Measurements from ENCODE around the gene EPHA7.

Gene EPHA7

DNA sequence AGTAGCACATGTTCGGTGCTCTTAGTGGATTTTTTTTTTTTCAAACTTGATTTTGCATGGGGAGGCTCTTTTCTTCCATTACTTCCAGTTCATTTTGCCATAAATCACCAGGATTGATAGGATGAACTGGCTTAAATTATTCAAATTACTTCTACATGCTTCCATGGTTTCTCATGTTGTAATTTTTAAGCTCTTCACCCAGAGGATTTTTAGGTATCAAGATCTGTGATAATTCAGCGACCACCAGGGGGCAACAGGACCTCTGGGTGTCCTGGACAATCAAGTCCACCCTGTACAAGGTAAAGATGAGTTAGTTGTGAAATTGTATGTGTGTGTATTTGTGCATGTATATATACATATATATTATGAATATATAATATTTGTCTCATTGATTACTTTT is 4.2 kb upstream of the EPHA7 start:
- Histone ChIP-seq H4K91ac (ENCODE audit: low read length) (no peak overlapping the region), H2BK15ac (ENCODE audit: low read depth, poor library complexity, severe bottlenecking) (no peak overlapping the region), H3K9ac (ENCODE audit: low read length) (no peak overlapping the region), H3K27me3 (ENCODE audit: control insufficient read depth in 1 of 2, insufficient read depth in 1 of 2, low read length in 2 of 2) (peaks cover 0 to 37% of the 10 kb centered on the region in 2 experiments), H2AK5ac (ENCODE audit: low read length, severe bottlenecking) (no peak overlapping the region), H3K27ac (ENCODE audit: low read length, poor library complexity, severe bottlenecking) (no peak overlapping the region), H2AFZ (ENCODE audit: low read depth, low read length) (no peak overlapping the region), H3K9me3 (ENCODE audit: control insufficient read depth, low read length) (no peaks in the 10 kb centered on the region), H2BK5ac (ENCODE audit: low read depth, low read length, poor library complexity, severe bottlenecking) (no peak overlapping the region), H3K23ac (ENCODE audit: low read length in 2 of 2) (no peak overlapping the region), H3K14ac (ENCODE audit: low read length in 2 of 2) (no peak overlapping the region), H3K4me1 (ENCODE audit: control insufficient read depth, insufficient read depth, low read depth, low read length) (no peaks in the 10 kb centered on the region), H3K4ac (ENCODE audit: low read depth in 1 of 2, low read length in 2 of 2) (no peak overlapping the region), H2BK12ac (ENCODE audit: low read length in 2 of 2) (no peak overlapping the region), H4K8ac (ENCODE audit: low read length) (no peak overlapping the region), H2BK120ac (ENCODE audit: low read depth, low read length) (no peak overlapping the region), H3K18ac (ENCODE audit: low read depth in 1 of 2, low read length in 2 of 2) (no peak overlapping the region), H3K36me3 (ENCODE audit: control insufficient read depth in 1 of 2, insufficient read depth in 2 of 2, low read depth in 1 of 2, low read length in 2 of 2) (peaks cover 0 to 4% of the 10 kb centered on the region in 2 experiments), H3K79me1 (replicated peaks; ENCODE audit: low read length, poor library complexity, severe bottlenecking) (peaks cover 2% of the 10 kb centered on the region), H3K4me2 (ENCODE audit: low read length, poor library complexity, severe bottlenecking) (no peak overlapping the region), H3K4me3 (ENCODE audit: insufficient read depth in 1 of 2, low read depth in 1 of 2, low read length in 2 of 2) (no peak overlapping the region)
- WGBS: 0% methylated on average over 1 of the region's 2 CpGs
- peak; percentile 70 for DNase-seq

- Histone ChIP-seq H2BK15ac (ENCODE audit: low read depth, poor library complexity, severe bottlenecking) (no peak overlapping the region), H2AFZ (ENCODE audit: low read depth, low read length) (no peak overlapping the region), H2BK12ac (ENCODE audit: low read length in 2 of 2) (no peak overlapping the region), H3K23ac (ENCODE audit: low read length in 2 of 2) (no peak overlapping the region), H3K14ac (ENCODE audit: low read length in 2 of 2) (no peak overlapping the region), H3K4ac (ENCODE audit: low read depth in 1 of 2, low read length in 2 of 2) (no peak overlapping the region), H3K9ac (ENCODE audit: low read length) (peak overlapping the region; percentile 51), H3K4me3 (ENCODE audit: insufficient read depth in 1 of 2, low read depth in 1 of 2, low read length in 2 of 2) (peak overlapping the region in 1 of 2 experiments; percentile 85), H3K27ac (ENCODE audit: low read length, poor library complexity, severe bottlenecking) (peak overlapping the region; percentile 92), H2AK5ac (ENCODE audit: low read length, severe bottlenecking) (no peak overlapping the region), H3K27me3 (ENCODE audit: control insufficient read depth in 1 of 2, insufficient read depth in 1 of 2, low read length in 2 of 2) (peaks cover 0 to 66% of the 10 kb centered on the region in 2 experiments), H3K36me3 (ENCODE audit: control insufficient read depth in 1 of 2, insufficient read depth in 2 of 2, low read depth in 1 of 2, low read length in 2 of 2) (peaks cover 0 to 11% of the 10 kb centered on the region in 2 experiments), H2BK120ac (ENCODE audit: low read depth, low read length) (no peak overlapping the region), H3K9me3 (ENCODE audit: control insufficient read depth, low read length) (no peaks in the 10 kb centered on the region), H3K79me1 (replicated peaks; ENCODE audit: low read length, poor library complexity, severe bottlenecking) (peaks cover 2% of the 10 kb centered on the region), H2BK5ac (ENCODE audit: low read depth, low read length, poor library complexity, severe bottlenecking) (no peak overlapping the region), H4K8ac (ENCODE audit: low read length) (no peak overlapping the region), H3K18ac (ENCODE audit: low read depth in 1 of 2, low read length in 2 of 2) (no peak overlapping the region), H3K4me2 (ENCODE audit: low read length, poor library complexity, severe bottlenecking) (peak overlapping the region; percentile 20), H3K4me1 (ENCODE audit: control insufficient read depth, insufficient read depth, low read depth, low read length) (no peaks in the 10 kb centered on the region), H4K91ac (ENCODE audit: low read length) (no peak overlapping the region)
- DNase-seq: no peak
- 1% methylated on average over 10 of the region's 14 CpGs for WGBS
Measured at GRCh38 chr6:93420163-93420795, 920 bp upstream of the EPHA7 start.

- peak overlapping the region; percentile 33 to 76 for H3K18ac ChIP-seq (ENCODE audit: low read depth in 1 of 2, low read length in 2 of 2)
Measured at GRCh38 chr6:93418408-93419303, 703 bp downstream of the EPHA7 start.

DNA sequence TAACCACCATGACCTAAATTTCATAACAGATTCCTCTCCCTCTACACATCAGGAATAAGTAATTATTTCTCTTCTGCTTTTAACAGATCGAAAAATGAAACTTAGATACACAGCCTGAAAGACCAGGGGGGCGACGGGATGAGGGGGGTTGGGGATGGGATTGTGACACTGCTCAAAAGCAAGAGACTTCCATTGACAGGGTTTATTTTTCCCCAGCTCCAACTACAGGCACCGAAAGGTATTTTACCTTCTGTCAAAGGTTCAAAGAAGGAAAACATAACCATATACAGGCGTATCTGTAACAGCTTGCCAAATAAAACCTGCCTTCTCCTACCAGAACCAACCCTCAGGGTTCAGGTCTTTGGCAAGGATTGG is 1.3 kb downstream of the EPHA7 start:
- Histone ChIP-seq H3K4me2 (ENCODE audit: low read length, poor library complexity, severe bottlenecking) (peak overlapping the region; percentile 74), H3K27me3 (ENCODE audit: control insufficient read depth in 1 of 2, insufficient read depth in 1 of 2, low read length in 2 of 2) (peaks cover 0 to 67% of the 10 kb centered on the region in 2 experiments), H3K14ac (ENCODE audit: low read length in 2 of 2) (no peak overlapping the region), H3K4me3 (ENCODE audit: insufficient read depth in 1 of 2, low read depth in 1 of 2, low read length in 2 of 2) (peak overlapping the region; percentile 85 to 98), H2BK120ac (ENCODE audit: low read depth, low read length) (no peak overlapping the region), H2AK5ac (ENCODE audit: low read length, severe bottlenecking) (no peak overlapping the region), H3K27ac (ENCODE audit: low read length, poor library complexity, severe bottlenecking) (peak overlapping the region; percentile 90), H3K4ac (ENCODE audit: low read depth in 1 of 2, low read length in 2 of 2) (no peak overlapping the region), H2BK15ac (ENCODE audit: low read depth, poor library complexity, severe bottlenecking) (no peak overlapping the region), H2BK12ac (ENCODE audit: low read length in 2 of 2) (no peak overlapping the region), H3K4me1 (ENCODE audit: control insufficient read depth, insufficient read depth, low read depth, low read length) (no peaks in the 10 kb centered on the region), H4K91ac (ENCODE audit: low read length) (no peak overlapping the region), H3K79me1 (replicated peaks; ENCODE audit: low read length, poor library complexity, severe bottlenecking) (no peaks in the 10 kb centered on the region), H3K23ac (ENCODE audit: low read length in 2 of 2) (no peak overlapping the region), H4K8ac (ENCODE audit: low read length) (no peak overlapping the region), H3K18ac (ENCODE audit: low read depth in 1 of 2, low read length in 2 of 2) (no peak overlapping the region), H3K36me3 (ENCODE audit: control insufficient read depth in 1 of 2, insufficient read depth in 2 of 2, low read depth in 1 of 2, low read length in 2 of 2) (peaks cover 0 to 11% of the 10 kb centered on the region in 2 experiments), H2AFZ (ENCODE audit: low read depth, low read length) (peak overlapping the region; percentile 69), H3K9me3 (ENCODE audit: control insufficient read depth, low read length) (no peaks in the 10 kb centered on the region), H3K9ac (ENCODE audit: low read length) (no peak overlapping the region), H2BK5ac (ENCODE audit: low read depth, low read length, poor library complexity, severe bottlenecking) (no peak overlapping the region)
- 0% methylated on average over 2 of the region's 5 CpGs for WGBS
- DNase-seq: peak; percentile 16

More at GRCh38 chr6:93418408-93419303, 703 bp downstream of the EPHA7 start:
- peak overlapping the region; percentile 69 for H2AFZ ChIP-seq (ENCODE audit: low read depth, low read length)
- peak overlapping the region; percentile 26 for H2BK15ac ChIP-seq (ENCODE audit: low read depth, poor library complexity, severe bottlenecking)
- no peak overlapping the region for H2AK5ac ChIP-seq (ENCODE audit: low read length, severe bottlenecking)
- peak overlapping the region; percentile 61 for H4K91ac ChIP-seq (ENCODE audit: low read length)
- H3K79me1 ChIP-seq (replicated peaks; ENCODE audit: low read length, poor library complexity, severe bottlenecking): no peaks in the 10 kb centered on the region
- WGBS: under 1% methylated on average over 70 of the region's 89 CpGs
- no peak overlapping the region for H2BK12ac ChIP-seq (ENCODE audit: low read length in 2 of 2)
- H3K14ac ChIP-seq (ENCODE audit: low read length in 2 of 2): no peak overlapping the region
- H3K9me3 ChIP-seq (ENCODE audit: control insufficient read depth, low read length): no peaks in the 10 kb centered on the region
- no peak overlapping the region for H3K9ac ChIP-seq (ENCODE audit: low read length)
- peak; percentile 69 for DNase-seq
- peak overlapping the region; percentile 34 for H2BK120ac ChIP-seq (ENCODE audit: low read depth, low read length)
- peak overlapping the region; percentile 85 to 98 for H3K4me3 ChIP-seq (ENCODE audit: insufficient read depth in 1 of 2, low read depth in 1 of 2, low read length in 2 of 2)
- H3K4ac ChIP-seq (ENCODE audit: low read depth in 1 of 2, low read length in 2 of 2): peak overlapping the region in 1 of 2 experiments; percentile 51
- peak overlapping the region; percentile 95 for H3K27ac ChIP-seq (ENCODE audit: low read length, poor library complexity, severe bottlenecking)
- H3K27me3 ChIP-seq (ENCODE audit: control insufficient read depth in 1 of 2, insufficient read depth in 1 of 2, low read length in 2 of 2): peaks cover 0 to 67% of the 10 kb centered on the region in 2 experiments
- peak overlapping the region; percentile 24 for H4K8ac ChIP-seq (ENCODE audit: low read length)
- peak overlapping the region; percentile 22 for H2BK5ac ChIP-seq (ENCODE audit: low read depth, low read length, poor library complexity, severe bottlenecking)
- H3K36me3 ChIP-seq (ENCODE audit: control insufficient read depth in 1 of 2, insufficient read depth in 2 of 2, low read depth in 1 of 2, low read length in 2 of 2): peaks cover 0 to 11% of the 10 kb centered on the region in 2 experiments
- peak overlapping the region; percentile 74 for H3K4me2 ChIP-seq (ENCODE audit: low read length, poor library complexity, severe bottlenecking)
- no peak overlapping the region for H3K23ac ChIP-seq (ENCODE audit: low read length in 2 of 2)
- no peaks in the 10 kb centered on the region for H3K4me1 ChIP-seq (ENCODE audit: control insufficient read depth, insufficient read depth, low read depth, low read length)
